K562 (cell line): ENCODE data around the gene CRB2. TPM values are rescaled to one million over a fixed set of nuclear protein-coding genes. Genes with fewer than 3 reads are reported as not detected.
A peak's percentile ranks its signal among the peaks of the same experiment; 100 is the strongest.

Experiments used
- ATAC-seq: fragments of 200-7000 bp; cut with Tn5 transposase; 3 replicates; pipeline ENCODE4 v1.9.1; 2020; ENCODE audit warnings: moderate library complexity
- BruUV-seq: library from RNA; stranded (reverse); fragments of 400-500 nt; replicated peaks from 2 replicates; lab custom pipeline; 2021; lab: Mats Ljungman, UMichigan
- CTCF ChIA-PET: fragments of 300-600 bp; formaldehyde crosslinking; extraction: SDS; loops from one replicate; lab custom pipeline; 2021; ENCODE audit warnings: low intra/inter-chr PET ratio; lab: Yijun Ruan, JAX
- POLR2A ChIA-PET: fragments of 300-600, 350-650 bp; sonication (Branson Sonifier 250); formaldehyde crosslinking; extraction: SDS; loops from one replicate; lab custom pipeline; 2021; ENCODE audit warnings: antibody characterized with exemption, inconsistent platforms; lab: Yijun Ruan, JAX
- DNase-seq, 4 experiments: peaks; one replicate each; pipeline versions ENCODE4 v3.0.0 to v3.0.0-alpha.2; 2011 to 2018; ENCODE audit warnings: low spot score in 3 of 4, mixed read lengths in 3 of 4; ENCODE audit errors: extremely low read depth in 1 of 4
- FAIRE-seq: peaks from 2 replicates; lab custom pipeline; 2011; peaks lifted over from hg19 to GRCh38; lab: Jason Lieb, UNC
- H2AFZ ChIP-seq: 2 replicates; pipeline ENCODE4 v1.6.0; 2011; ENCODE audit warnings: low read depth, low read length, control low read depth, inconsistent platforms
- H3K27ac ChIP-seq: fragments of 200-600 bp; 3 replicates; pipeline ENCODE4 v1.8.0; 2011; ENCODE audit warnings: low read depth, mild to moderate bottlenecking, control low read depth, inconsistent platforms, low read length, moderate library complexity, mixed read lengths; ENCODE audit errors: extremely low read depth
- H3K27me3 ChIP-seq, 2 experiments: fragments of 300-600 bp in 1 of 2; 2 replicates in 1 of 2; 3 replicates in 1 of 2; pipeline versions ENCODE4 v1.6.0 to v1.8.0; 2011; ENCODE audit warnings: inconsistent platforms in 2 of 2, low read length in 2 of 2, mild to moderate bottlenecking in 1 of 2, mixed read lengths in 1 of 2, moderate library complexity in 1 of 2; ENCODE audit not compliant: control insufficient read depth in 2 of 2, insufficient read depth in 2 of 2
- H3K36me3 ChIP-seq: fragments of 300-600 bp; 3 replicates; pipeline ENCODE4 v1.8.0; 2011; ENCODE audit warnings: mild to moderate bottlenecking, low read length, inconsistent platforms; ENCODE audit not compliant: control insufficient read depth, insufficient read depth
- H3K4me1 ChIP-seq, 2 experiments: fragments of 200-600 bp in 1 of 2; replicated peaks in 1 of 2; 2 replicates in 1 of 2; 3 replicates in 1 of 2; pipeline versions ENCODE4 v1.5.1 to v1.8.0; 2011; ENCODE audit warnings: inconsistent platforms in 2 of 2, low read length in 2 of 2, mild to moderate bottlenecking in 1 of 2, mixed read lengths in 1 of 2, moderate library complexity in 1 of 2; ENCODE audit not compliant: control insufficient read depth in 2 of 2, insufficient read depth in 2 of 2
- H3K4me2 ChIP-seq: 2 replicates; pipeline ENCODE4 v1.6.1; 2011; ENCODE audit warnings: low read length, control low read depth, inconsistent platforms, mixed read lengths; ENCODE audit not compliant: insufficient read depth
- H3K4me3 ChIP-seq: fragments of 200-600 bp; sonication (generic), shearing (Covaris generic); 2 replicates; pipeline ENCODE4 v1.5.1; 2016; ENCODE audit warnings: control low read depth, inconsistent platforms
- H3K79me2 ChIP-seq: fragments of 200-600 bp; 3 replicates; pipeline ENCODE4 v1.8.0; 2011; ENCODE audit warnings: low read length, inconsistent platforms; ENCODE audit not compliant: control insufficient read depth, insufficient read depth
- H3K9ac ChIP-seq, 2 experiments: 2 replicates each; pipeline versions ENCODE4 v1.6.0 to v1.6.1; 2011; ENCODE audit warnings: low read depth in 2 of 2, low read length in 2 of 2, control low read depth in 1 of 2, inconsistent platforms in 1 of 2, mild to moderate bottlenecking in 1 of 2, mixed read lengths in 1 of 2; ENCODE audit not compliant: insufficient read depth in 1 of 2
- H3K9me1 ChIP-seq: one replicate; pipeline ENCODE4 v1.6.0; 2011; ENCODE audit warnings: inconsistent platforms, mild to moderate bottlenecking, low read length, moderate library complexity; ENCODE audit not compliant: control insufficient read depth, insufficient read depth
- H3K9me3 ChIP-seq: replicated peaks from 2 replicates; pipeline ENCODE4 v1.5.1; 2011; ENCODE audit warnings: low read depth, low read length, inconsistent platforms; ENCODE audit not compliant: control insufficient read depth, insufficient read depth
- H4K20me1 ChIP-seq: replicated peaks from 2 replicates; pipeline ENCODE4 v1.6.1; 2011; ENCODE audit warnings: low read length, inconsistent platforms, mixed read lengths; ENCODE audit not compliant: control insufficient read depth, insufficient read depth
- BCOR ChIP-seq: fragments of 450-650 bp; IDR thresholded peaks from 2 replicates; pipeline ENCODE4 v1.6.1; 2016
- CHD1 ChIP-seq: fragments of 200-600 bp; sonication (generic); IDR thresholded peaks from one replicate; pipeline ENCODE4 v1.6.1; 2012; ENCODE audit warnings: mild to moderate bottlenecking, moderate library complexity, low read length, inconsistent platforms
- E2F8 ChIP-seq: fragments of 450-650 bp; IDR thresholded peaks from 2 replicates; pipeline ENCODE4 v1.7.1; 2018; ENCODE audit warnings: mild to moderate bottlenecking, low read depth; ENCODE audit not compliant: partially characterized antibody
- EP300 ChIP-seq: IDR thresholded peaks from 2 replicates; pipeline ENCODE4 v1.6.1; 2012; ENCODE audit warnings: low read length, improper control_type of control experiment
- FUS ChIP-seq: fragments of 200-400 bp; formaldehyde crosslinking; optimal IDR thresholded peaks from 2 replicates; pipeline ENCODE3; 2017; ENCODE audit warnings: low read depth, low read length
- KDM4B ChIP-seq, 2 experiments: fragments of 450-650 bp in 1 of 2; sonication (generic) in 1 of 2; IDR thresholded peaks; 2 replicates each; pipeline ENCODE4 v1.6.1; 2016 to 2017; ENCODE audit warnings: borderline replicate concordance in 2 of 2, antibody characterized with exemption in 1 of 2, low read depth in 1 of 2, mild to moderate bottlenecking in 1 of 2
- MBD2 ChIP-seq: sonication (generic); IDR thresholded peaks from 2 replicates; pipeline ENCODE4 v1.6.1; 2016; ENCODE audit warnings: low read depth, borderline replicate concordance
- MIER1 ChIP-seq: fragments of 450-650 bp; IDR thresholded peaks from 2 replicates; pipeline ENCODE4 v1.6.1; 2016; ENCODE audit warnings: antibody characterized with exemption, mild to moderate bottlenecking, low read depth
- SMAD2 ChIP-seq: fragments of 150-350 bp; IDR thresholded peaks from 2 replicates; pipeline ENCODE4 v1.6.1; 2014; ENCODE audit warnings: low read depth, mild to moderate bottlenecking, low read length
- TAF9B ChIP-seq: fragments of 450-650 bp; IDR thresholded peaks from 2 replicates; pipeline ENCODE4 v1.6.1; 2018; ENCODE audit warnings: mild to moderate bottlenecking; ENCODE audit not compliant: partially characterized antibody
- ZBTB1 ChIP-seq: sonication (generic); formaldehyde crosslinking; IDR thresholded peaks from 2 replicates; pipeline ENCODE4 v1.8.1; 2023; ENCODE audit warnings: missing genetic modification reagents, low read depth, mild to moderate bottlenecking, borderline replicate concordance
- ZNF316 ChIP-seq: fragments of 450-650 bp; IDR thresholded peaks from 2 replicates; pipeline ENCODE4 v1.6.1; 2016
- WGBS: fragments of 100-300 bp; shearing (Covaris generic); methylation state at CpG from one replicate; pipeline ENCODE4 v1.1.6; 2016; ENCODE audit warnings: low coverage, mixed read lengths; ENCODE audit not compliant: insufficient coverage; ENCODE audit errors: missing lambda C conversion rate; 5-methylcytosine and 5-hydroxymethylcytosine counted together
- in situ Hi-C: fragments of 300-500 bp; cut with MboI; formaldehyde crosslinking; loops from 4 replicates; pipeline ENCODE4 v1.15.0; 2018; ENCODE audit warnings: inconsistent platforms, mixed read lengths
- intact Hi-C: fragments of 100-400 bp; cut with micrococcal nuclease; formaldehyde crosslinking; loops from 2 replicates; pipeline ENCODE4 v1.14.2; 2022
- polyA plus RNA-seq, 8 experiments: library from polyadenylated mRNA; depleted of rRNA in 4 of 8; stranded (reverse) in 5 of 8; unstranded in 3 of 8; fragments of >200 nt; fragmentation: Nextera tagmentation in 2 of 8; fragmentation: Illumina TruSeq in 1 of 8; extraction: Ambion mirVana in 2 of 8; extraction: Trizol in 1 of 8; gene quantifications; 2 replicates each; pipeline versions ENCODE4 v1.2.1 to v1.2.3, GENCODE V29; 2011 to 2014; ENCODE audit warnings: inconsistent platforms in 1 of 8, missing spikeins in 1 of 8
- total RNA-seq, 7 experiments: library from RNA; depleted of rRNA in 6 of 7; stranded (reverse); fragments of >200 nt in 6 of 7; fragmentation: Illumina TruSeq in 2 of 7; extraction: Trizol in 2 of 7; gene quantifications; 2 replicates each; pipeline versions ENCODE4 v1.2.1 to v1.2.3, GENCODE V29; 2011 to 2021; ENCODE audit warnings: low replicate concordance in 1 of 7
- TF ChIP-seq, protein P1 (sequence below): sonication (generic); formaldehyde crosslinking; IDR thresholded peaks from 2 replicates; pipeline ENCODE4 v1.8.1; 2023; ENCODE audit warnings: mild to moderate bottlenecking, missing genetic modification reagents
- TF ChIP-seq, protein P2 (sequence below): fragments of 250-450 bp; sonication (Bioruptor Pico); IDR thresholded peaks from 2 replicates; pipeline ENCODE4 v1.5.0; 2021

Gene CRB2
- total and polyA plus RNA-seq, 9 of the 15 experiments (the other 6 are each of a cell fraction or from before 2014, with no cell fraction given): 0.13 to 1.2 (median 0.25) TPM; not detected in 2

DNA sequence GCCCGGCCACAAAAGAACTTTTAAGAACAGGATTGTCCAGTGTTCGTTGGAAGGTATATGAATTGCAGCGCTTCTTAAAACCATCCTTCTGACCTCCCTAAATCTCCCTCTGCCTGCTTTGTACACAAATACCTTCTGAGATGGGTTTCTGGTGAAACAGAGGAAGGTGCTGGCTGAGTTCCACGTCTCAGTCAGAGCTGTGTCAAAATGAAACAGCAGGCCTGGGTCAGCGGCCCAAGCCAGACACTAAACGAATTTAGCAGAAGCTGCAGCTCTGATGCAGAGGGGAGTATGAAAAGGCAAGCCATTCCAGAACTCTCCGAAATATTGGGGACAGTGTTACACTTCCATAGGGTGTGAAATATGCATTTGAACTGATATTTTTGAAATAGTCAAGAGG is 37.8 kb upstream of the CRB2 start:
- no peak overlapping the region for H3K27ac ChIP-seq
- intact Hi-C loops: no loop called here
- CTCF ChIA-PET: no interaction called here

More for the DNA sequence above, 37.8 kb upstream of the CRB2 start:
- H3K4me3 ChIP-seq: no peak overlapping the region
- H3K9me3 ChIP-seq: no peaks in the 10 kb centered on the region
- no peak for TF ChIP-seq FUS
- TF ChIP-seq EP300: no peak
- TF ChIP-seq, protein P1, sequence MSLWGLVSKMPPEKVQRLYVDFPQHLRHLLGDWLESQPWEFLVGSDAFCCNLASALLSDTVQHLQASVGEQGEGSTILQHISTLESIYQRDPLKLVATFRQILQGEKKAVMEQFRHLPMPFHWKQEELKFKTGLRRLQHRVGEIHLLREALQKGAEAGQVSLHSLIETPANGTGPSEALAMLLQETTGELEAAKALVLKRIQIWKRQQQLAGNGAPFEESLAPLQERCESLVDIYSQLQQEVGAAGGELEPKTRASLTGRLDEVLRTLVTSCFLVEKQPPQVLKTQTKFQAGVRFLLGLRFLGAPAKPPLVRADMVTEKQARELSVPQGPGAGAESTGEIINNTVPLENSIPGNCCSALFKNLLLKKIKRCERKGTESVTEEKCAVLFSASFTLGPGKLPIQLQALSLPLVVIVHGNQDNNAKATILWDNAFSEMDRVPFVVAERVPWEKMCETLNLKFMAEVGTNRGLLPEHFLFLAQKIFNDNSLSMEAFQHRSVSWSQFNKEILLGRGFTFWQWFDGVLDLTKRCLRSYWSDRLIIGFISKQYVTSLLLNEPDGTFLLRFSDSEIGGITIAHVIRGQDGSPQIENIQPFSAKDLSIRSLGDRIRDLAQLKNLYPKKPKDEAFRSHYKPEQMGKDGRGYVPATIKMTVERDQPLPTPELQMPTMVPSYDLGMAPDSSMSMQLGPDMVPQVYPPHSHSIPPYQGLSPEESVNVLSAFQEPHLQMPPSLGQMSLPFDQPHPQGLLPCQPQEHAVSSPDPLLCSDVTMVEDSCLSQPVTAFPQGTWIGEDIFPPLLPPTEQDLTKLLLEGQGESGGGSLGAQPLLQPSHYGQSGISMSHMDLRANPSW (CRISPR knock-in tag): no peak
- TF ChIP-seq ZBTB1 (CRISPR knock-in tag): no peak
- no peak for TF ChIP-seq E2F8
- TF ChIP-seq ZNF316: no peak
- no peak for TF ChIP-seq MIER1
- TF ChIP-seq, protein P2, sequence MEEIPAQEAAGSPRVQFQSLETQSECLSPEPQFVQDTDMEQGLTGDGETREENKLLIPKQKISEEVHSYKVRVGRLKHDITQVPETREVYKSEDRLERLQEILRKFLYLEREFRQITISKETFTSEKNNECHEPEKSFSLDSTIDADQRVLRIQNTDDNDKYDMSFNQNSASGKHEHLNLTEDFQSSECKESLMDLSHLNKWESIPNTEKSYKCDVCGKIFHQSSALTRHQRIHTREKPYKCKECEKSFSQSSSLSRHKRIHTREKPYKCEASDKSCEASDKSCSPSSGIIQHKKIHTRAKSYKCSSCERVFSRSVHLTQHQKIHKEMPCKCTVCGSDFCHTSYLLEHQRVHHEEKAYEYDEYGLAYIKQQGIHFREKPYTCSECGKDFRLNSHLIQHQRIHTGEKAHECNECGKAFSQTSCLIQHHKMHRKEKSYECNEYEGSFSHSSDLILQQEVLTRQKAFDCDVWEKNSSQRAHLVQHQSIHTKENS (CRISPR knock-in tag): no peak
- TF ChIP-seq TAF9B: no peak
- TF ChIP-seq BCOR: no peak
- no peak for TF ChIP-seq SMAD2
- TF ChIP-seq CHD1: no peak
- TF ChIP-seq MBD2: no peak
- TF ChIP-seq KDM4B (IDR thresholded peaks at IDR 0.05; ENCODE audit: borderline replicate concordance in 2 of 2, low read depth in 1 of 2): no peak
- H3K4me2 ChIP-seq: no peak overlapping the region
- FAIRE-seq (no peak), ATAC-seq (no peak; the same call in 2 of the 3 replicates), DNase-seq (no peak)
- no peak overlapping the region for H3K9ac ChIP-seq
- no peaks in the 10 kb centered on the region for H3K36me3 ChIP-seq
- POLR2A ChIA-PET: interaction anchor here (0.7 to 2.9 kb wide), 7 partner anchors 9 to 125 kb away, joined by 3 to 11 read pairs (median 4); no protein-coding TSS in a partner anchor
- no peaks in the 10 kb centered on the region for H3K9me1 ChIP-seq
- in situ Hi-C loops: no loop called here
- BruUV-seq: no TSS peak
- peak overlapping the region; percentile 32 for H2AFZ ChIP-seq
- H3K27me3 ChIP-seq: no peaks in the 10 kb centered on the region
- WGBS: 47% methylated on average over 6 of the region's 7 CpGs
- H3K4me1 ChIP-seq: peaks cover 14 to 15% of the 10 kb centered on the region in 2 experiments; a peak in 4 of 5 replicates
- no peaks in the 10 kb centered on the region for H3K79me2 ChIP-seq
- no peaks in the 10 kb centered on the region for H4K20me1 ChIP-seq
